Measurements from ENCODE around the gene RNFT2.

DNA sequence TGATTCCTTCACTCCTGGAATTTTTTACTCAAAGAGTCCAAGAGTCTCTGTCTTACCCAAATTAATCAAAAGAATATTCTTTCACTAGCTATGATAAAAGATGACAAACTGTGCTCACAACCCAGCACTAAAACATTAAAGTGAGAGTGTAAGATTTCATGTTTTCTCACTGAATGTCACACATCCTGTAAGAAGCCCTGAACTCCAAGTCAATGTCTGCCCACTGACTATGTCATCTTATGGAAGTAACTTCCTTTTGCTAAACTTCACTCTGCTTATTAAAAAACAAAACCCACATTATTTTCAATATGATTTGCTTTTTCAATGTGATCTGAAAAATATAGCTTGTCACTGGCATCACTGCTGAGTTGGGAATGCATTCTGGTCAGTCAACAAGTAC, 15.9 kb upstream of the RNFT2 start:
- TF ChIP-seq, protein P1, sequence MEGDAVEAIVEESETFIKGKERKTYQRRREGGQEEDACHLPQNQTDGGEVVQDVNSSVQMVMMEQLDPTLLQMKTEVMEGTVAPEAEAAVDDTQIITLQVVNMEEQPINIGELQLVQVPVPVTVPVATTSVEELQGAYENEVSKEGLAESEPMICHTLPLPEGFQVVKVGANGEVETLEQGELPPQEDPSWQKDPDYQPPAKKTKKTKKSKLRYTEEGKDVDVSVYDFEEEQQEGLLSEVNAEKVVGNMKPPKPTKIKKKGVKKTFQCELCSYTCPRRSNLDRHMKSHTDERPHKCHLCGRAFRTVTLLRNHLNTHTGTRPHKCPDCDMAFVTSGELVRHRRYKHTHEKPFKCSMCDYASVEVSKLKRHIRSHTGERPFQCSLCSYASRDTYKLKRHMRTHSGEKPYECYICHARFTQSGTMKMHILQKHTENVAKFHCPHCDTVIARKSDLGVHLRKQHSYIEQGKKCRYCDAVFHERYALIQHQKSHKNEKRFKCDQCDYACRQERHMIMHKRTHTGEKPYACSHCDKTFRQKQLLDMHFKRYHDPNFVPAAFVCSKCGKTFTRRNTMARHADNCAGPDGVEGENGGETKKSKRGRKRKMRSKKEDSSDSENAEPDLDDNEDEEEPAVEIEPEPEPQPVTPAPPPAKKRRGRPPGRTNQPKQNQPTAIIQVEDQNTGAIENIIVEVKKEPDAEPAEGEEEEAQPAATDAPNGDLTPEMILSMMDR (IDR thresholded peaks at IDR 0.05; ENCODE audit: poor library complexity, severe bottlenecking) = no peak
- TF ChIP-seq RAD21 (conservative IDR thresholded peaks at IDR 0.05) = no peak
- no peak for TF ChIP-seq POLR2AphosphoS5 (IDR thresholded peaks at IDR 0.05)
- TF ChIP-seq EZH2 (IDR thresholded peaks at IDR 0.05; ENCODE audit: borderline replicate concordance, insufficient read depth, low read length, poor library complexity, severe bottlenecking) = no peak
- TF ChIP-seq MXI1 (conservative IDR thresholded peaks at IDR 0.05; ENCODE audit: poor library complexity, severe bottlenecking) = no peak

Data from neural cell (in vitro differentiated cells).